Peyer's patch (tissue), 4 donors: ENCODE results near the gene MRPL37.

Experiments used
- POLR2A ChIP-seq, 2 donors: fragments of 450-650 bp; IDR thresholded peaks; one replicate each; pipeline ENCODE4 v1.5.1; 2017; ENCODE audit warnings: antibody characterized with exemption in 2 of 2, mild to moderate bottlenecking in 2 of 2, moderate library complexity in 2 of 2
- TF ChIP-seq, protein P1 (sequence below), 6 experiments: fragments of 450-650 bp in 4 of 6; fragments of 200-600 bp in 2 of 6; sonication (generic) in 1 of 6; IDR thresholded peaks; one replicate each; pipeline ENCODE4 v1.5.1; 2017 to 2019; ENCODE audit warnings: antibody characterized with exemption in 6 of 6, mild to moderate bottlenecking in 3 of 6, moderate library complexity in 1 of 6

DNA sequence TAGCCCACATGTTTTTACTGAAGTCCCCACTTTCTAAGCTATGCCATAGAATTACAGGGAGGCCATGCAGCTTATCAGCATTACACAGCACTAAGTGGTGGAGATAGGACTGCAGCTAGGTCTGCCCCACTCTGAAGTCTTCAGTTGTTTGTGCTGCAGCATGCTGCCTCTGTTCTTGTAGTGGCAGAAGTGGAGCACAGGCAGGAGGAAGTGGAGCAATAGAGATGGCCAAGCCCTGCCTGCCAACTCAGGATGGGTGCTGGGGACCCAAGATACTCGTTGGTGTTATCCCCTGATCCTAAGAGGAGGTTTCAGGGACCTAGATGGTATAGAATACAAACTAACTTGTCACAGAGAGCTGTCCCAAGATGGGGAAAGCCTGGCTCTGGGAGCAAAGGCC is 12.9 kb downstream of the MRPL37 start:
- TF ChIP-seq, protein P1, sequence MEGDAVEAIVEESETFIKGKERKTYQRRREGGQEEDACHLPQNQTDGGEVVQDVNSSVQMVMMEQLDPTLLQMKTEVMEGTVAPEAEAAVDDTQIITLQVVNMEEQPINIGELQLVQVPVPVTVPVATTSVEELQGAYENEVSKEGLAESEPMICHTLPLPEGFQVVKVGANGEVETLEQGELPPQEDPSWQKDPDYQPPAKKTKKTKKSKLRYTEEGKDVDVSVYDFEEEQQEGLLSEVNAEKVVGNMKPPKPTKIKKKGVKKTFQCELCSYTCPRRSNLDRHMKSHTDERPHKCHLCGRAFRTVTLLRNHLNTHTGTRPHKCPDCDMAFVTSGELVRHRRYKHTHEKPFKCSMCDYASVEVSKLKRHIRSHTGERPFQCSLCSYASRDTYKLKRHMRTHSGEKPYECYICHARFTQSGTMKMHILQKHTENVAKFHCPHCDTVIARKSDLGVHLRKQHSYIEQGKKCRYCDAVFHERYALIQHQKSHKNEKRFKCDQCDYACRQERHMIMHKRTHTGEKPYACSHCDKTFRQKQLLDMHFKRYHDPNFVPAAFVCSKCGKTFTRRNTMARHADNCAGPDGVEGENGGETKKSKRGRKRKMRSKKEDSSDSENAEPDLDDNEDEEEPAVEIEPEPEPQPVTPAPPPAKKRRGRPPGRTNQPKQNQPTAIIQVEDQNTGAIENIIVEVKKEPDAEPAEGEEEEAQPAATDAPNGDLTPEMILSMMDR (IDR thresholded peaks at IDR 0.05) = no peak
- TF ChIP-seq POLR2A (IDR thresholded peaks at IDR 0.05) = no peak
